A673 (cell line): ENCODE data around the gene CDC42BPA.

Experiments
- CTCF ChIP-seq: fragments of 300-800, 200-600 bp; sonication (generic); conservative IDR thresholded peaks from 2 replicates; pipeline ENCODE4 v1.5.1; 2017; ENCODE audit warnings: low read depth, mild to moderate bottlenecking, antibody characterized with exemption, low read length, moderate library complexity, mixed read lengths
- EZH2 ChIP-seq: fragments of 200-600 bp; sonication (generic); IDR thresholded peaks from 2 replicates; pipeline ENCODE4 v1.6.1; 2017; ENCODE audit warnings: borderline replicate concordance, low read depth, mild to moderate bottlenecking, mixed read lengths, antibody characterized with exemption, low read length; ENCODE audit not compliant: poor library complexity, severe bottlenecking

DNA sequence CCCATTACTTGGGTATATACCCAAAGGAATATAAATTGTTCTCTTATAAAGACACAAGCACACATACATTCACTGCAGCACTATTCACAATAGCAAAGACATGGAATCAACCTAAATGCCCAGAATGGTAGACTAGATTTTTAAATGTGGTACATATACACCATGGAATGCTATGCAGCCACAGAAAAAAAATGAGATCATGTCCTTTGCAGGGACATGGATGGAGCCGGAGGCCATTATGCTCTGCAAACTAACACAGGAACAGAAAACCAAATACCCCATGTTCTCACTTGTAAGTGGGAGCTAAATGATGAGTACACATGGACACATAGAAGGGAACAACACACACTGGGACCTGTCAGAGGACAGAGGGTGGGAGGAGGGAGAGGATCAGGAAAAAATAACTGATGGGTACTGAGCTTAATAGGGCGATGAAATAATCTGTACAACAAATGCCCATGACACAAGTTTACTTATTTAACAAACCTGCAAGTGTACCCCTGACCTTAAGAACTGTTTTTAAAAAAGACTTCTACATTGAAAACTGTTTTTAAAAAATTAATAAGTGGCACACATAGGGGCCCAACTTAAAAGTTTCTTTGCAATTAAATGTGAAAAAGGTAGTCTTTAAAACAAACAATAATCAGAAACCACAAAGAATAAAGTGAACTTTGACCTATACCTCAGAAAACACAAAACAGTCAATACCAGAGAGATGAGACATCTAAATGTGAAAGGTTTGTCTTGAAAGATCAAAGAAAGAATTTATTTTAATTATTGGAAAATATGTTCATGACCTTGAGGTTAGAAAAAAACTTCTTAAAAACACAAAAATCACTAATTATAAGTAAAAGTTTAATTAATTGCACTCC, 75.2 kb downstream of the CDC42BPA start:
- TF ChIP-seq CTCF (no peak), EZH2 (no peak)
